PFSK-1 (cell line): ENCODE data around the gene ENTPD3.

Experiments
- FOXP2 ChIP-seq: optimal IDR thresholded peaks from 2 replicates; pipeline ENCODE3; 2011; ENCODE audit warnings: borderline replicate concordance, control low read depth, inconsistent platforms; ENCODE audit not compliant: insufficient read depth; ENCODE audit errors: extremely low read length, extremely low read depth
- POLR2AphosphoS5 ChIP-seq: IDR thresholded peaks from 2 replicates; pipeline ENCODE4 v1.6.1; 2012; ENCODE audit warnings: low read depth, mild to moderate bottlenecking, control low read depth, low read length, moderate library complexity
- REST ChIP-seq, 2 experiments: IDR thresholded peaks; 2 replicates each; pipeline versions ENCODE4 v1.6.1 to v1.8.0; 2011 to 2012; ENCODE audit warnings: low read depth in 2 of 2, low read length in 2 of 2, control low read depth in 1 of 2, inconsistent platforms in 1 of 2, mild to moderate bottlenecking in 1 of 2, moderate library complexity in 1 of 2; ENCODE audit not compliant: insufficient read depth in 1 of 2
- SIN3A ChIP-seq: IDR thresholded peaks from 2 replicates; pipeline ENCODE4 v1.6.1; 2012; ENCODE audit warnings: mild to moderate bottlenecking, low read length, moderate library complexity, borderline replicate concordance; ENCODE audit not compliant: insufficient read depth
- TAF1 ChIP-seq: IDR thresholded peaks from 2 replicates; pipeline ENCODE4 v1.6.1; 2012; ENCODE audit warnings: low read length, control low read depth, borderline replicate concordance; ENCODE audit not compliant: insufficient read depth

Gene ENTPD3

GRCh38 chr3:40450438-40450837 lies 63.5 kb downstream of the ENTPD3 start:
- TF ChIP-seq TAF1 (no peak), FOXP2 (no peak), REST (IDR thresholded peaks at IDR 0.05; ENCODE audit: insufficient read depth in 1 of 2, low read depth in 2 of 2, low read length in 2 of 2) (no peak), POLR2AphosphoS5 (no peak), SIN3A (no peak)

GRCh38 chr3:40451551-40451950 lies 64.6 kb downstream of the ENTPD3 start:
- no peak for TF ChIP-seq TAF1
- TF ChIP-seq REST (IDR thresholded peaks at IDR 0.05; ENCODE audit: insufficient read depth in 1 of 2, low read depth in 2 of 2, low read length in 2 of 2): no peak
- TF ChIP-seq FOXP2: no peak
- TF ChIP-seq SIN3A: no peak
- no peak for TF ChIP-seq POLR2AphosphoS5

GRCh38 chr3:40452057-40452456 lies 65.1 kb downstream of the ENTPD3 start:
- TF ChIP-seq REST (IDR thresholded peaks at IDR 0.05; ENCODE audit: insufficient read depth in 1 of 2, low read depth in 2 of 2, low read length in 2 of 2): no peak
- TF ChIP-seq POLR2AphosphoS5: no peak
- no peak for TF ChIP-seq SIN3A
- TF ChIP-seq FOXP2: no peak
- TF ChIP-seq TAF1: no peak

- no peak for TF ChIP-seq REST (IDR thresholded peaks at IDR 0.05; ENCODE audit: insufficient read depth in 1 of 2, low read depth in 2 of 2, low read length in 2 of 2)
- TF ChIP-seq SIN3A: no peak
- TF ChIP-seq FOXP2: no peak
- TF ChIP-seq POLR2AphosphoS5: no peak
- no peak for TF ChIP-seq TAF1
Measured at GRCh38 chr3:40452562-40452875, 65.5 kb downstream of the ENTPD3 start.
